HepG2 (cell line): ENCODE data around the gene DNAJC11. TPM values are rescaled to one million over a fixed set of nuclear protein-coding genes. Genes with fewer than 3 reads are reported as not detected.

ENCODE experiments used
- ATRX ChIP-seq: sonication (generic); formaldehyde crosslinking; IDR thresholded peaks from 2 replicates; pipeline ENCODE4 v1.4.0; 2020; ENCODE audit warnings: missing genetic modification reagents, borderline replicate concordance
- CBFB ChIP-seq: sonication (generic); formaldehyde crosslinking; IDR thresholded peaks from 2 replicates; pipeline ENCODE4 v1.4.0; 2020; ENCODE audit warnings: missing genetic modification reagents
- CEBPG ChIP-seq: IDR thresholded peaks from 2 replicates; pipeline ENCODE4 v1.6.1; 2016
- EEA1 ChIP-seq: sonication (generic); formaldehyde crosslinking; IDR thresholded peaks from 2 replicates; pipeline ENCODE4 v1.5.1; 2020; ENCODE audit warnings: mild to moderate bottlenecking, missing genetic modification reagents, borderline replicate concordance
- GPN1 ChIP-seq: sonication (generic); formaldehyde crosslinking; IDR thresholded peaks from 2 replicates; pipeline ENCODE4 v1.5.1; 2020; ENCODE audit warnings: missing genetic modification reagents, borderline replicate concordance
- HCFC1 ChIP-seq: fragments of 150-350 bp; IDR thresholded peaks from 2 replicates; pipeline ENCODE4 v1.6.1; 2014; ENCODE audit warnings: low read depth, low read length
- HNRNPLL ChIP-seq: fragments of 200-400 bp; formaldehyde crosslinking; IDR thresholded peaks from 2 replicates; pipeline ENCODE4 v1.6.1; 2017; ENCODE audit warnings: mild to moderate bottlenecking, low read depth, low read length; ENCODE audit not compliant: poor library complexity, severe bottlenecking
- JUNB ChIP-seq: sonication (generic); formaldehyde crosslinking; IDR thresholded peaks from 2 replicates; pipeline ENCODE4 v1.8.0; 2022; ENCODE audit warnings: missing genetic modification reagents, mild to moderate bottlenecking, borderline replicate concordance
- LCORL ChIP-seq, 2 experiments: fragments of 450-650 bp in 1 of 2; sonication (generic) in 1 of 2; formaldehyde crosslinking in 1 of 2; IDR thresholded peaks; 2 replicates each; pipeline versions ENCODE4 v1.5.0 to v1.6.1; 2017 to 2020; ENCODE audit warnings: antibody characterized with exemption in 1 of 2, missing genetic modification reagents in 1 of 2
- MIER2 ChIP-seq: IDR thresholded peaks from 2 replicates; pipeline ENCODE4 v1.6.1; 2016; ENCODE audit warnings: missing biosample characterization, missing genetic modification reagents
- NAIF1 ChIP-seq: sonication (generic); formaldehyde crosslinking; IDR thresholded peaks from 2 replicates; pipeline ENCODE4 v1.5.0; 2020; ENCODE audit warnings: mild to moderate bottlenecking, missing genetic modification reagents, borderline replicate concordance
- NR2F6 ChIP-seq, 2 experiments: IDR thresholded peaks; 2 replicates each; pipeline ENCODE4 v1.6.1; 2016; ENCODE audit warnings: antibody characterized with exemption in 1 of 2, mild to moderate bottlenecking in 1 of 2
- SAP130 ChIP-seq: IDR thresholded peaks from 2 replicates; pipeline ENCODE4 v1.6.1; 2016; ENCODE audit warnings: low read depth
- ZNF17 ChIP-seq: sonication (generic); formaldehyde crosslinking; IDR thresholded peaks from 2 replicates; pipeline ENCODE4 v1.5.0; 2020; ENCODE audit warnings: mild to moderate bottlenecking, missing genetic modification reagents
- ZNF3 ChIP-seq: IDR thresholded peaks from 2 replicates; pipeline ENCODE4 v1.7.0; 2017; ENCODE audit warnings: inconsistent platforms
- ZNF326 ChIP-seq: sonication (generic); formaldehyde crosslinking; IDR thresholded peaks from 2 replicates; pipeline ENCODE4 v1.4.0; 2020; ENCODE audit warnings: missing genetic modification reagents, borderline replicate concordance
- ZNF354B ChIP-seq: sonication (generic); formaldehyde crosslinking; IDR thresholded peaks from 2 replicates; pipeline ENCODE4 v1.8.0; 2022; ENCODE audit warnings: mild to moderate bottlenecking, missing genetic modification reagents
- ZNF382 ChIP-seq: sonication (generic); formaldehyde crosslinking; IDR thresholded peaks from 2 replicates; pipeline ENCODE4 v1.5.0; 2020; ENCODE audit warnings: missing genetic modification reagents, mild to moderate bottlenecking, borderline replicate concordance
- ZNF484 ChIP-seq: sonication (generic); formaldehyde crosslinking; IDR thresholded peaks from 2 replicates; pipeline ENCODE4 v1.5.1; 2020; ENCODE audit warnings: mild to moderate bottlenecking, low read depth, missing genetic modification reagents, borderline replicate concordance
- ZNF607 ChIP-seq: sonication (generic); formaldehyde crosslinking; IDR thresholded peaks from 2 replicates; pipeline ENCODE4 v1.5.1; 2020; ENCODE audit warnings: missing genetic modification reagents, mild to moderate bottlenecking, borderline replicate concordance
- ZNF766 ChIP-seq: sonication (generic); formaldehyde crosslinking; IDR thresholded peaks from 2 replicates; pipeline ENCODE4 v1.5.0; 2020; ENCODE audit warnings: missing genetic modification reagents, borderline replicate concordance
- ZNF816 ChIP-seq: sonication (generic); formaldehyde crosslinking; IDR thresholded peaks from 2 replicates; pipeline ENCODE4 v1.8.0; 2022; ENCODE audit warnings: missing genetic modification reagents, mild to moderate bottlenecking, borderline replicate concordance
- polyA plus RNA-seq, 8 experiments: library from polyadenylated mRNA; depleted of rRNA in 3 of 8; stranded (reverse) in 7 of 8; unstranded in 1 of 8; fragments of >200 nt; fragmentation: Illumina TruSeq in 4 of 8; extraction: Trizol in 4 of 8; gene quantifications; 2 replicates each; pipeline versions ENCODE4 v1.2.1 to v1.2.3, GENCODE V29; 2011 to 2016; ENCODE audit warnings: low read depth in 4 of 8, missing spikeins in 1 of 8, mixed read lengths in 1 of 8; ENCODE audit not compliant: insufficient read depth in 1 of 8
- total RNA-seq, 5 experiments: library from RNA; depleted of rRNA; stranded (reverse); fragments of >200 nt; fragmentation: Illumina TruSeq; extraction: Trizol; gene quantifications; 2 replicates each; pipeline ENCODE4 v1.2.3, GENCODE V29; 2016; ENCODE audit warnings: low read depth in 1 of 5
- TF ChIP-seq, protein P1 (sequence below): sonication (generic); formaldehyde crosslinking; IDR thresholded peaks from 2 replicates; pipeline ENCODE4 v1.4.0; 2020; ENCODE audit warnings: missing genetic modification reagents, borderline replicate concordance
- TF ChIP-seq, protein P2 (sequence below): sonication (generic); formaldehyde crosslinking; IDR thresholded peaks from 2 replicates; pipeline ENCODE4 v1.9.0; 2021; ENCODE audit warnings: missing genetic modification reagents, borderline replicate concordance
- TF ChIP-seq, protein P3 (sequence below): sonication (generic); formaldehyde crosslinking; IDR thresholded peaks from 2 replicates; pipeline ENCODE4 v1.8.1; 2022; ENCODE audit warnings: mild to moderate bottlenecking, missing genetic modification reagents

The DNAJC11 gene
- total and polyA plus RNA-seq, 2 of the 13 experiments (the other 11 are each of a cell fraction or from before 2014, with no cell fraction given), result 25.1 to 47.6 TPM

GRCh38 chr1:6603915-6604558, 97.6 kb downstream of the DNAJC11 start (continued):
- no peak for TF ChIP-seq ZNF17
- TF ChIP-seq, protein P1, sequence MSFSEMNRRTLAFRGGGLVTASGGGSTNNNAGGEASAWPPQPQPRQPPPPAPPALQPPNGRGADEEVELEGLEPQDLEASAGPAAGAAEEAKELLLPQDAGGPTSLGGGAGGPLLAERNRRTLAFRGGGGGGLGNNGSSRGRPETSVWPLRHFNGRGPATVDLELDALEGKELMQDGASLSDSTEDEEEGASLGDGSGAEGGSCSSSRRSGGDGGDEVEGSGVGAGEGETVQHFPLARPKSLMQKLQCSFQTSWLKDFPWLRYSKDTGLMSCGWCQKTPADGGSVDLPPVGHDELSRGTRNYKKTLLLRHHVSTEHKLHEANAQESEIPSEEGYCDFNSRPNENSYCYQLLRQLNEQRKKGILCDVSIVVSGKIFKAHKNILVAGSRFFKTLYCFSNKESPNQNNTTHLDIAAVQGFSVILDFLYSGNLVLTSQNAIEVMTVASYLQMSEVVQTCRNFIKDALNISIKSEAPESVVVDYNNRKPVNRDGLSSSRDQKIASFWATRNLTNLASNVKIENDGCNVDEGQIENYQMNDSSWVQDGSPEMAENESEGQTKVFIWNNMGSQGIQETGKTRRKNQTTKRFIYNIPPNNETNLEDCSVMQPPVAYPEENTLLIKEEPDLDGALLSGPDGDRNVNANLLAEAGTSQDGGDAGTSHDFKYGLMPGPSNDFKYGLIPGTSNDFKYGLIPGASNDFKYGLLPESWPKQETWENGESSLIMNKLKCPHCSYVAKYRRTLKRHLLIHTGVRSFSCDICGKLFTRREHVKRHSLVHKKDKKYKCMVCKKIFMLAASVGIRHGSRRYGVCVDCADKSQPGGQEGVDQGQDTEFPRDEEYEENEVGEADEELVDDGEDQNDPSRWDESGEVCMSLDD, result no peak; the same call in 1 of the 2 replicates
- TF ChIP-seq ZNF382 (CRISPR knock-in tag), result no peak
- TF ChIP-seq EEA1, result no peak
- peak; percentile 13; the same call in 1 of the 2 replicates for TF ChIP-seq HCFC1
- no peak for TF ChIP-seq GPN1 (CRISPR knock-in tag)
- no peak for TF ChIP-seq ZNF3
- TF ChIP-seq NR2F6 (IDR thresholded peaks at IDR 0.05), result 0 out of 2 replicates have a peak, but pooled peaks have one; percentile 33
- TF ChIP-seq NR2F6 (CRISPR knock-in tag; IDR thresholded peaks at IDR 0.05), result 0 out of 2 replicates have a peak, but pooled peaks have one; percentile 32
- TF ChIP-seq CBFB (CRISPR knock-in tag), result no peak
- TF ChIP-seq JUNB (CRISPR knock-in tag), result no peak
- no peak for TF ChIP-seq MIER2
- no peak for TF ChIP-seq LCORL (IDR thresholded peaks at IDR 0.05)
- TF ChIP-seq LCORL (CRISPR knock-in tag; IDR thresholded peaks at IDR 0.05), result peak; percentile 44; the same call in 1 of the 2 replicates
- peak; percentile 96 for TF ChIP-seq CEBPG (CRISPR knock-in tag)
- no peak for TF ChIP-seq ZNF484
- TF ChIP-seq HNRNPLL, result peak; percentile 26
- TF ChIP-seq, protein P2, sequence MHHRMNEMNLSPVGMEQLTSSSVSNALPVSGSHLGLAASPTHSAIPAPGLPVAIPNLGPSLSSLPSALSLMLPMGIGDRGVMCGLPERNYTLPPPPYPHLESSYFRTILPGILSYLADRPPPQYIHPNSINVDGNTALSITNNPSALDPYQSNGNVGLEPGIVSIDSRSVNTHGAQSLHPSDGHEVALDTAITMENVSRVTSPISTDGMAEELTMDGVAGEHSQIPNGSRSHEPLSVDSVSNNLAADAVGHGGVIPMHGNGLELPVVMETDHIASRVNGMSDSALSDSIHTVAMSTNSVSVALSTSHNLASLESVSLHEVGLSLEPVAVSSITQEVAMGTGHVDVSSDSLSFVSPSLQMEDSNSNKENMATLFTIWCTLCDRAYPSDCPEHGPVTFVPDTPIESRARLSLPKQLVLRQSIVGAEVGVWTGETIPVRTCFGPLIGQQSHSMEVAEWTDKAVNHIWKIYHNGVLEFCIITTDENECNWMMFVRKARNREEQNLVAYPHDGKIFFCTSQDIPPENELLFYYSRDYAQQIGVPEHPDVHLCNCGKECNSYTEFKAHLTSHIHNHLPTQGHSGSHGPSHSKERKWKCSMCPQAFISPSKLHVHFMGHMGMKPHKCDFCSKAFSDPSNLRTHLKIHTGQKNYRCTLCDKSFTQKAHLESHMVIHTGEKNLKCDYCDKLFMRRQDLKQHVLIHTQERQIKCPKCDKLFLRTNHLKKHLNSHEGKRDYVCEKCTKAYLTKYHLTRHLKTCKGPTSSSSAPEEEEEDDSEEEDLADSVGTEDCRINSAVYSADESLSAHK (CRISPR knock-in tag), result no peak
- TF ChIP-seq ATRX (CRISPR knock-in tag), result no peak
- TF ChIP-seq ZNF354B (CRISPR knock-in tag), result 0 out of 2 replicates have a peak, but pooled peaks have one; percentile 47
- peak; percentile 84; the same call in 1 of the 2 replicates for TF ChIP-seq NAIF1
- peak; percentile 88 for TF ChIP-seq SAP130 (CRISPR knock-in tag)
- TF ChIP-seq, protein P3, sequence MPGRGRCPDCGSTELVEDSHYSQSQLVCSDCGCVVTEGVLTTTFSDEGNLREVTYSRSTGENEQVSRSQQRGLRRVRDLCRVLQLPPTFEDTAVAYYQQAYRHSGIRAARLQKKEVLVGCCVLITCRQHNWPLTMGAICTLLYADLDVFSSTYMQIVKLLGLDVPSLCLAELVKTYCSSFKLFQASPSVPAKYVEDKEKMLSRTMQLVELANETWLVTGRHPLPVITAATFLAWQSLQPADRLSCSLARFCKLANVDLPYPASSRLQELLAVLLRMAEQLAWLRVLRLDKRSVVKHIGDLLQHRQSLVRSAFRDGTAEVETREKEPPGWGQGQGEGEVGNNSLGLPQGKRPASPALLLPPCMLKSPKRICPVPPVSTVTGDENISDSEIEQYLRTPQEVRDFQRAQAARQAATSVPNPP (CRISPR knock-in tag), result no peak
- no peak for TF ChIP-seq ZNF816
- no peak for TF ChIP-seq ZNF766 (CRISPR knock-in tag)
- TF ChIP-seq ZNF326 (CRISPR knock-in tag), result no peak
- peak; percentile 79; the same call in 1 of the 2 replicates for TF ChIP-seq ZNF607 (CRISPR knock-in tag)
